ENCODE measurements around the gene STAG3. TPM values are rescaled to one million over a fixed set of nuclear protein-coding genes. Genes with fewer than 3 reads are reported as not detected.

The STAG3 gene
- total RNA-seq, 2 experiments from 2014 or later = 8.1 to 20.2 TPM

DNA sequence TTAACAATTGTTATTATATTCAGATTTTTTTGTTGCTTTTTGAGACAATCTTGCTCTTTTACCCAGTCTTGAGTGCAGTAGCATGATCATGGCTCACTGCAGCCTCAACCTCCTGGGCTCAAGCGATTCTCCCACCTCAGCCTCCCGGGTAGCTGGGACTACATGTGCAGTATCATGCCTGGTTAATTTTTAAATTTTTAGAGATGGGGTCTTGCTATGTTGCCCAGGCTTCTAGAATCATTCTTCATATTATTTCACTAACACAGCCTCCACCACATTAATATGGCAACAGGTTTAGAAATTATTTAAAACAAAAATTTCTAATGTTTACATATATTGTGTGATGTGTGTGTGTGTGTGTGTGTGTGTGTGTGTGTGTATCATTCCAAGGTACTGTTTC, 30.4 kb upstream of the STAG3 start:
- ATAC-seq = no peak
- H3K9me3 Mint-ChIP-seq (ENCODE audit: low read depth) = no peaks in the 10 kb centered on the region
- no peaks in the 10 kb centered on the region for H3K27me3 Mint-ChIP-seq
- no peak overlapping the region for H3K27ac Mint-ChIP-seq
- no peak for DNase-seq
- H3K36me3 Mint-ChIP-seq = peaks cover 15% of the 10 kb centered on the region
- H3K4me1 Mint-ChIP-seq = peaks cover 25% of the 10 kb centered on the region
- H3K4me3 Mint-ChIP-seq = no peak overlapping the region
- CTCF ChIA-PET = interaction anchor here (0.8 to 6.2 kb wide), 7 partner anchors 11 to 260 kb away, joined by 3 to 37 read pairs (median 4); no protein-coding TSS in a partner anchor

DNA sequence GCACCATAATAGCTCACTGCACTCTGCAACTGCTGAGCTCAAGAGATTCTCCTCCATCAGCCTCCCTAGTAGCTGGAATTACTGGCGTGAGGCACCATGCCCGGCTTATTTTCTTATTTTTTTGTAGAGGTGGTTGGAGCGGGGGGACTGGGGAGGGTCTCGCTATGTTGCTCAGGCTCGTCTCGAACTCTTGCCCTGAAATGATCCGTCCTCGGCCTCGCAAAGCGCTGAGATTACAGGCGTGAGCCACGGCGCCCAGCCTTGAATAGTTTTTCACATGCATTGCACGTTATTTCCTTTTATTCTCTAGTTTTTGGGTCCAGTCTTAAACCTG, 29.5 kb upstream of the STAG3 start:
- peaks cover 19% of the 10 kb centered on the region for H3K36me3 Mint-ChIP-seq
- peaks cover 32% of the 10 kb centered on the region for H3K4me1 Mint-ChIP-seq
- ATAC-seq (no peak), DNase-seq (no peak)
- CTCF ChIA-PET = interaction anchor here (0.6 to 6.2 kb wide), 19 partner anchors 9 to 259 kb away, joined by 3 to 37 read pairs (median 4); partner anchors contain the start of gene GAL3ST4
- no peaks in the 10 kb centered on the region for H3K27me3 Mint-ChIP-seq
- H3K27ac Mint-ChIP-seq = peak overlapping the region; percentile 98
- peak overlapping the region; percentile 94 for H3K4me3 Mint-ChIP-seq
- H3K9me3 Mint-ChIP-seq (ENCODE audit: low read depth) = no peaks in the 10 kb centered on the region

DNA sequence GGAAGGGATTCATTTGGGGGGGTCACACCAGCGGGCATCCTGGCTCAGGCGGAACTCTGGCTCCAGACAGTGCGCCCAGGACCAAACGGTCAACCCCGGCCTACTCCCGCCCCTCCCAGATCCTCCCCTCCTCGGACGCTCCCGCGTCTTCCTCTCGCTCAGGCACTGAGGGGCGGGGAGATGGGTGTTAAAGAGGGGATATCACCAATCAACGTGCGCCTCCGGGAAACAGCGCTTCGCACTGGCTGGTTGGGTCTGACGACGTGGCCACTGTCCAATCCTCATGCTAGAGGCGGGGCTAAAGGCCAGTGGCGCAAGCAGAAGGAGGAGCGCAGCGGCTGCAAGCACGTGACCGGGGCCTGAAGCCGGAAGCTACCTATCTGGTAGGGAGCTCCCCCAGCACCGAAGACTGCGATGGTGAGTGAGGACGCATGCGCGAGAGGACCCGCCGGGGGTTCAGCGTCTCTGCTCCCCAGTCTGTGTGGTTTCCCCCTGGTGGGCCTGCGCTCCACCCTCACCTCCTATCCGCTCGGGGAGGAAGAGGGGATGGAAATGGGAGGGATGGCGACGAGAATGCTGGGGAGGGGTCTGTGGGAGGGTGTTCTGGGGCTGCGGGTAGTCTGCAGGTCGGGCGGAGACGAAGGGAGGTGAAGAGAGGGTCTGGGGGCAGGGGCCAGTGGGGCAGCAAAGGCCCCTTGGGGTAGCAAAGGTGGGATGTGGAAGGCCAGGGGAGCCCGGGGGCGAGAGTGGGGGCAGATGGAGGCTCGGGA, 29.0 kb upstream of the STAG3 start, which contains the start of gene LAMTOR4:
LAMTOR4 (plus strand) TSS at position 360 of the 770 bp plus-strand sequence; CDS start at position 415, 55 bp downstream.
- peak within 1 kb of the TSS; percentile 94 for H3K4me3 Mint-ChIP-seq
- H3K27me3 Mint-ChIP-seq = no peaks in the 10 kb centered on the region
- CTCF ChIA-PET = interaction anchor here (0.6 to 6.2 kb wide), 16 partner anchors 10 to 259 kb away, joined by 3 to 37 read pairs (median 4); partner anchors contain the start of gene GAL3ST4
- peaks cover 37% of the 10 kb centered on the region for H3K4me1 Mint-ChIP-seq
- H3K27ac Mint-ChIP-seq = peak within 1 kb of the TSS; percentile 98
- peaks cover 22% of the 10 kb centered on the region for H3K36me3 Mint-ChIP-seq
- H3K9me3 Mint-ChIP-seq (ENCODE audit: low read depth) = no peaks in the 10 kb centered on the region
- ATAC-seq = peak; percentile 99
- DNase-seq = peak; percentile 100

DNA sequence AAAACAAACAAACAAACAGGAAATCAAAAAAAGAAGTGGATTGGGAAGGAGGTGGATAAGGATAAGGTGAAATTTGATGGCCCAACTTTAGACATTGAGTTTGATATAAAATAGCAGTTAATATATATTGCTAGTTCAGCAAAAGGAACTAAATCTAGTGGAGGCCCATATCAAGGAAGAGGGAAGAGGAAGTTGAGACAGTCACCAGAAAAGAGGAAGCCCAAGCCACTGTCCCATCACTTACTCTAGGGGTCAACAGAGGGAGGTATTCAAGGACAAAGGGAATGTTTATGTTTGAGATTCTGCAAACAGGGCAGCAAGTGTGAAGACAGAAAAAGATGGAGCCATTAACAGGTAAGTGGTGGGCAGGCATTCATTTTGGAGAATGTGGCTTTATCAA, 25.3 kb upstream of the STAG3 start:
- H3K27ac Mint-ChIP-seq = peak overlapping the region; percentile 71
- no peak overlapping the region for H3K4me3 Mint-ChIP-seq
- no peaks in the 10 kb centered on the region for H3K9me3 Mint-ChIP-seq (ENCODE audit: low read depth)
- peaks cover 64% of the 10 kb centered on the region for H3K4me1 Mint-ChIP-seq
- ATAC-seq (no peak), DNase-seq (no peak)
- CTCF ChIA-PET = interaction anchor here (0.7 kb wide), 1 partner anchor 70 kb away, joined by 3 read pairs; no protein-coding TSS in a partner anchor
- peaks cover 39% of the 10 kb centered on the region for H3K36me3 Mint-ChIP-seq
- no peaks in the 10 kb centered on the region for H3K27me3 Mint-ChIP-seq

DNA sequence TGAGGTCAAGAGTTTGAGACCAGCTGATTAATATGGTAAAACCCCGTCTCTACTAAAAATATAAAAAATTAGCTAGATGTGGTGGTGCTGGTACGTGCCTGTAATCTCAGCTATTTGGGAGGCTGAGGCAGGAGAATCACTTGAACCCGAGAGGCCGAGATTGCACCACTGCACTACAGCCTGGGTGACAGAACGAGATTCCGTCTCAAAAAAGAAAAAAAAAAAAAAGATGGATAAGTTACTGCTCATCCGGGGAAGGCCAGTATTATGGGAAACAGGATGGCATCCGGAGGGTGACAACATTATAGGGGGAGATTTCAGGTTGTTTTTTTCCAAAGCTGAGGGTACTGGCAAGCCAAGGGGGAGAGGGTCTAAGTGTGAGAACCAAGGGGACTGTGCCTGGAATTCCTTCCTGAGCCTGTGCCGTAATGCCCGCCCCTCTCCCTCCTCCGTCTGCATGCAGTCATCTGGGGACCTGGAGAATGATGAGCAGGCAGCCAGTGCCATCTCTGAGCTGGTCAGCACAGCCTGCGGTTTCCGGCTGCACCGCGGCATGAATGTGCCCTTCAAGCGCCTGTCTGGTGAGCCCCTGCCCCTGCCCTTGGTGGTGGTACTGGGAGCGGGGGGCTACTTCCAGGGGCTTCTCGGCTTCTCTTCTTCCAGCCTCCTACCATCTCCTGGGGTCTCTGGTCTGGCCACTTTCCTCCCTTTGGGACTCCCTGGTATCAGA, 24.6 kb upstream of the STAG3 start:
- no peaks in the 10 kb centered on the region for H3K27me3 Mint-ChIP-seq

DNA sequence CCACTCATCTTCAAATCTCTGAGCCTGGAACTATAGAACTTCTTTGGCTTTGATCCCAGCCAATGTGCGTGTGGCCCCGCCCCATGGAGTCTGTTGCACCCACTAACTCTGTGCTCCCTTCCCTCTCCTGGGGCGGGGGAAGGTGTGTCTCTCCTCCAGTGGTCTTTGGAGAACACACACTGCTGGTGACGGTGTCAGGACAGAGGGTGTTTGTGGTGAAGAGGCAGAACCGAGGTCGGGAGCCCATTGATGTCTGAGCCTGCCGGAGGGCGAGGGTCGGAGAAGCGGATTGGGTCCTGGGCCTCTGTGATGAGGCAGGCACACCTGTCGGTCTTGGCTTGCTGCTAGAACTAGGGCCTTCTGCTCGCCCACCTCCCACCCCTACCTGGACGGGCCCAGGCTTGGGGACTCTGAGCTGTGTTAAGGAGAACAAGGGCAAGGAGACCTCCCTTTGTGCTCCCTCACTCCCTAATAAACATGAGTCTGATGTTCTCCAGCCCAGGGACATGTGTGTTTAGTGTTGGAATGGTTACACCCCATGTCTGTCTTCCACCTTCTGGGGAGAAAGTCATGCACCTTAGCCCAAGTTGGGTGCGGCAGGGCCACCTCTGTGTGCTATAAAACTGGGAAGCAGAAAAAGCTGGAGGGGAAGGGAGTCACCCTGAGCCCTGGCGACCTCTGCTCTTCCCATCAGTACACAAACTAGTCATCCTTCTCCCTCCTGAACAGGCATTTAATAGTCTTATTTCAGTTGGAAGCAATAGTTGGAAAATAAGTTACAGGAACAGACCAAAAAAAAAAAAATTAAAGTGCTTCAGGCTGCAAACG, 23.8 kb upstream of the STAG3 start:
- CTCF ChIA-PET = interaction anchor here (9.7 kb wide), 1 partner anchor 23 kb away, joined by 61 read pairs; no protein-coding TSS in a partner anchor
- Mint-ChIP-seq H3K4me1 (peaks cover 61% of the 10 kb centered on the region), H3K9me3 (ENCODE audit: low read depth) (no peaks in the 10 kb centered on the region), H3K4me3 (no peak overlapping the region), H3K27ac (peak overlapping the region; percentile 42), H3K27me3 (no peaks in the 10 kb centered on the region), H3K36me3 (peaks cover 43% of the 10 kb centered on the region)
- ATAC-seq (no peak), DNase-seq (no peak)

More for the DNA sequence above, 24.6 kb upstream of the STAG3 start:
- no peak overlapping the region for H3K4me3 Mint-ChIP-seq
- no peak for DNase-seq
- no peaks in the 10 kb centered on the region for H3K9me3 Mint-ChIP-seq (ENCODE audit: low read depth)
- H3K4me1 Mint-ChIP-seq = peaks cover 66% of the 10 kb centered on the region
- peaks cover 43% of the 10 kb centered on the region for H3K36me3 Mint-ChIP-seq
- H3K27ac Mint-ChIP-seq = peak overlapping the region; percentile 37
- CTCF ChIA-PET = interaction anchor here (0.7 kb wide), 1 partner anchor 69 kb away, joined by 3 read pairs; no protein-coding TSS in a partner anchor
- no peak for ATAC-seq

DNA sequence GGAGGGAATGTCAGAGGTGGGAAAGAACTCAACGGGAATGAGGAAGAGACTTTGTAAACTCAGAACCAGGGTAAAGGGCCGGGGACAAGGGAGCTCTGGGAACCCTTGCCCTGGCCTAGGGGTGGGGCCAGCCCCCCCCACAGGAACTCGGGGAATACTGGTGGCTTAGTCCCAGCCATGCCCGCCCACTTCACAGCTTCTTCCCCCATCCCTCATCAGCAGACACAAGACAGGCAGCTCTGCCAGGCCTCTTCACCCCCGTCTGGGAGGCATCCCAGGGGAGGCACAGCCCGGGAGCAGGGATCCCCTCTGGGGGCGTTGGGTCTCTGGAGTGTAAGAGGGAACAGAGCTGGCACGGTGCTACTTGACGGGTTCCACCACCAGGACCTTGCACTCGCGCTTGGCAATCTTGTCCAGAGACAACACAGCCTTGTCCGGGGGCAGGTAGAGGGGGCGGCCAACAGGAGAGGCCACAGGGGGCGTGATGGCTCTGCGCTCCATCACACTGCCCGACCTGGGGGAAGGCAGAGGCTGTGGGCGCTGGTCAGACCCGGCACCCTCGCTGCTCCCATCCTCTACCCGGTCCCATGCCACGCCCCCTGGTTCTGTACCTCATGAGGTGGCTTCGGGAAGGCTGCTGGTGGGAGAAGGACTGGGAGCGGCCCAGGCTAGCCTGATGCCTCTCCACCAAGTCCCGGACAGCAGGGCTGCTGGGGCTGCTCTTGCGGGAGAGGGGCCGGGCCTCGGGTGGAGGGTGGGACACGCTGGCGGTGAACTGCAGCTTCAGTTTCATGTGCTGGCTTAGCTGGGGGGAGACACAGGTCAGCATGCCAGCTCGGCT, 22.8 kb upstream of the STAG3 start:
- DNase-seq (no peak), ATAC-seq (no peak)
- Mint-ChIP-seq H3K27ac (no peak overlapping the region), H3K27me3 (no peaks in the 10 kb centered on the region), H3K9me3 (ENCODE audit: low read depth) (no peaks in the 10 kb centered on the region), H3K36me3 (peaks cover 43% of the 10 kb centered on the region), H3K4me3 (no peak overlapping the region), H3K4me1 (peaks cover 65% of the 10 kb centered on the region)
- CTCF ChIA-PET = interaction anchor here (5.7 to 9.7 kb wide), 2 partner anchors 24 to 62 kb away, joined by 19 to 61 read pairs; no protein-coding TSS in a partner anchor

DNA sequence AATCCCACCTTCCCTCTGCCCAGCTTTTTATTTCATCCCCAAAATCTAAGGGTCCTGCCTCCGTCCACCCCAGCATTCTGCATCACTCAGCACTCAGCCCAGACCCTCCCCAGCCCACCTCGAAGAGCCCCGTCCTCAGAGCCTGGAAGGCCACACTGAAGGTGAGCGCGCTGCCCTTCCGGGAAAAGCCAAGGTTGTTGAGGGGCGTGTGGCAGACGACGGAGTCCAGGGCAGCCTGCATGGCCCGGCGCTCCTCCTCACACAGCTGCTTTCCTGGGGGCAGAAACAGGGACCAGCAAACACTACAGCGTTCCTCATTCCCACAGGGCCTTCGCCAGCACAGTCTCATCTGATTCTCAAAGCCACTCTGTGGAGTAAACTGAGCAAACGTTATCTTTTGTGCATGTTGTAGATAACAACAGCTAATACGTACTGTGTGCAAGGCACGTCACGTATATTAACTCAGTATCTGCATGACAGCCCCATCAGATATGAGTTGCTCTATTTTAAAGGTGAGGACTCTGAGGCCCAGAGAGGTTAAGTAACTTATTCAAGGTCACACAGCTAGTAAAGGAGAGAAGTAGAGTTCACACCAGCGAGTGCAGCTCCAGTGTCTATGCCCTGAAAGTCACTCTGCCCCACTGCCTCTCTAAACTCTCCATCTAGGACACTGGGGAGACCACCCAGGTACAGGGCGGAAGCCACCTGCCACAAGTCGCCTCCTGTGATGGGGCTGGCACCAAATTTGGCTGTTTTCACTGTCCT, 22.0 kb upstream of the STAG3 start:
- Mint-ChIP-seq H3K27me3 (no peaks in the 10 kb centered on the region), H3K9me3 (ENCODE audit: low read depth) (no peaks in the 10 kb centered on the region), H3K27ac (peak overlapping the region; percentile 67), H3K4me3 (no peak overlapping the region), H3K4me1 (peaks cover 57% of the 10 kb centered on the region), H3K36me3 (peaks cover 36% of the 10 kb centered on the region)
- ATAC-seq (no peak), DNase-seq (no peak)
- CTCF ChIA-PET = interaction anchor here (5.7 to 9.7 kb wide), 2 partner anchors 25 to 62 kb away, joined by 19 to 61 read pairs; no protein-coding TSS in a partner anchor

DNA sequence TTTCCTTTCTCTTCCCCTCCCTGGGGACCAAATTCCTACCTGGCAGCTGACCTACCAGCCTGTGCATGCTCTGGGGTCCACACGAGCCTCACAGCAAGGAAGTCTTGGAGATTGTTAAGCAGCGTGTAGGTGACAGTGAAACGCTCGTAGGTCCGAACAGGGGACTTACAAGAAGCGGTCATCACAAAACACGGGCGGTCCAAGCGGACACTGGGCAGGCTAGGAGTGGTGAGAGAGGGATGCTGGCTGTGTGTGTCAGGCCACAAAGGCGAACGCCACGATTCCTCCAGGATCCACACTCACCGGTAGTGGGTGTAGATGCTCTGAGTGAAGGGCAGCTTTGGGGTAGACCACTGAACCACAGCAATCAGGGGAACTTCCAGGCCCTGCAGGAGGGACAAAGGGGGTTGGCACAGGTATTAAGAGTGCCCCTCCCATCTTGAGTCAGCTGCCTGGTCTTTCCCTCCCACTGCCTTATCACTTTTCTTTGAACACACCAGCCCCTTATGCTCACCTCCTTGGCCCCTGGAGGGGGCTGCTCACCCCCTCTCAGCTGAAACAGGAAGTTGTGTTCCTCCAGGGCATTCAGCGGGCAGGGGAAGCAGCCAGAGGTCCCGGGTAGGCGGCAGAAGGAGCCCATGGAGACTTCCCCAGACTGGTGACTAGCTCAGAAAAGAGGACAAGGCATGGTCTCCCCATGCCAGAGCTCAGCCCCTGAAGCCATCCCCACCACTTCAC, 21.2 kb upstream of the STAG3 start:
- CTCF ChIA-PET = interaction anchor here (0.8 to 9.7 kb wide), 3 partner anchors 25 to 61 kb away, joined by 3 to 61 read pairs (median 19); no protein-coding TSS in a partner anchor
- Mint-ChIP-seq H3K4me3 (peak overlapping the region; percentile 57), H3K27me3 (no peaks in the 10 kb centered on the region), H3K27ac (peak overlapping the region; percentile 67), H3K4me1 (peaks cover 56% of the 10 kb centered on the region), H3K36me3 (peaks cover 35% of the 10 kb centered on the region), H3K9me3 (ENCODE audit: low read depth) (no peaks in the 10 kb centered on the region)
- DNase-seq = no peak
- no peak for ATAC-seq

DNA sequence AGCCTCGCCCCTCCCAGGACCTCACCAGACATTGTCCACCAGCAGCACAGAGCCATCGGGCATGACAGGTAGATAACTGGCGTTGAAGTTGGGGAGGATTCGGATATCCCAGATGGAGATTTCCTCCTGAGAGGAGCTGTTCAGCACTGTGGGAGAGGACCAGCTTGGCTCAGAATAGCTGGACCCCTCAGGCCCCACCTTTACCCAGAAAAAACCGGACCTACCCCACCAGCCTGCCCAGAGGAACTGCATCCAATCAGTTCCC, 20.7 kb upstream of the STAG3 start:
- H3K27me3 Mint-ChIP-seq = no peaks in the 10 kb centered on the region

More for the DNA sequence above, 20.7 kb upstream of the STAG3 start:
- no peak for DNase-seq
- peak overlapping the region; percentile 57 for H3K4me3 Mint-ChIP-seq
- peaks cover 51% of the 10 kb centered on the region for H3K4me1 Mint-ChIP-seq
- no peak for ATAC-seq
- H3K9me3 Mint-ChIP-seq (ENCODE audit: low read depth) = no peaks in the 10 kb centered on the region
- H3K36me3 Mint-ChIP-seq = peaks cover 31% of the 10 kb centered on the region
- CTCF ChIA-PET = interaction anchor here (0.8 to 9.7 kb wide), 4 partner anchors 11 to 60 kb away, joined by 3 to 61 read pairs (median 13); partner anchors contain the start of gene GAL3ST4
- peak overlapping the region; percentile 67 for H3K27ac Mint-ChIP-seq
